ENCODE results near the gene LAMTOR2. TPM values are rescaled to one million over a fixed set of nuclear protein-coding genes. Genes with fewer than 3 reads are reported as not detected.

LAMTOR2 gene
- total RNA-seq, 2 experiments from 2014 or later, result 63.1 to 66.2 TPM

- Mint-ChIP-seq H3K36me3 (ENCODE audit: low read depth) (no peaks in the 10 kb centered on the region), H3K27ac (peak overlapping the region; percentile 64), H3K4me1 (peaks cover 48% of the 10 kb centered on the region), H3K4me3 (peak overlapping the region; percentile 62), H3K9me3 (no peaks in the 10 kb centered on the region), H3K27me3 (peaks cover 6% of the 10 kb centered on the region)
- DNase-seq, result no peak
- POLR2A ChIA-PET, result interaction anchor here (0.6 to 6.4 kb wide), 5 partner anchors 9 to 878 kb away, joined by 3 to 73 read pairs (median 5); partner anchors contain the start of gene LMNA
- CTCF ChIA-PET, result interaction anchor here (0.8 to 4.7 kb wide), 7 partner anchors 7 to 23 kb away, joined by 4 to 34 read pairs (median 5); no protein-coding TSS in a partner anchor
Observed at GRCh38 chr1:156104861-156105832, 50.6 kb downstream of the LAMTOR2 start.

- no peak for DNase-seq
- Mint-ChIP-seq H3K4me3 (peak overlapping the region; percentile 19), H3K9me3 (no peaks in the 10 kb centered on the region), H3K4me1 (peaks cover 43% of the 10 kb centered on the region), H3K36me3 (ENCODE audit: low read depth) (no peaks in the 10 kb centered on the region), H3K27ac (peak overlapping the region; percentile 64), H3K27me3 (peaks cover 4% of the 10 kb centered on the region)
- POLR2A ChIA-PET, result interaction anchor here (2.2 to 6.4 kb wide), 5 partner anchors 7 to 22 kb away, joined by 12 to 73 read pairs (median 12); partner anchors contain the start of gene LMNA
- CTCF ChIA-PET, result interaction anchor here (0.8 to 4.7 kb wide), 7 partner anchors 9 to 21 kb away, joined by 3 to 34 read pairs (median 7); no protein-coding TSS in a partner anchor
Observed at GRCh38 chr1:156106624-156107488, 52.3 kb downstream of the LAMTOR2 start.

- ChIA-PET CTCF (interaction anchor here (0.8 to 4.7 kb wide), 4 partner anchors 11 to 20 kb away, joined by 3 to 34 read pairs (median 9); no protein-coding TSS in a partner anchor), POLR2A (interaction anchor here (2.4 to 6.4 kb wide), 3 partner anchors 6 to 18 kb away, joined by 12 to 73 read pairs (median 15); partner anchors contain the start of gene LMNA)
- Mint-ChIP-seq H3K4me3 (no peak overlapping the region), H3K27me3 (peaks cover 10% of the 10 kb centered on the region), H3K36me3 (ENCODE audit: low read depth) (no peaks in the 10 kb centered on the region), H3K4me1 (peaks cover 44% of the 10 kb centered on the region), H3K27ac (no peak overlapping the region), H3K9me3 (no peaks in the 10 kb centered on the region)
- DNase-seq, result no peak
Observed at GRCh38 chr1:156108057-156108456, 53.5 kb downstream of the LAMTOR2 start.

Other genes with a start within 250 kb of the LAMTOR2 start
- gene GON4L, start 197.6 kb upstream of the LAMTOR2 start, total RNA-seq, result 10 to 100 TPM; 76.4 to 76.6 TPM
- gene SYT11, start 195.2 kb upstream of the LAMTOR2 start, total RNA-seq, result 10 to 100 TPM; 30.7 to 31.6 TPM
- gene RIT1, start 143.4 kb upstream of the LAMTOR2 start, total RNA-seq, result 10 to 100 TPM; 25.0 to 30.9 TPM
- 10 to 100 TPM; 63.8 to 71.4 TPM for gene KHDC4, start 120.4 kb upstream of the LAMTOR2 start, total RNA-seq
- gene RXFP4, start 113.1 kb upstream of the LAMTOR2 start, total RNA-seq, result not detected
- 100 to 1,000 TPM; 159 to 164 TPM for gene ARHGEF2, start 76.2 kb upstream of the LAMTOR2 start, total RNA-seq
- 100 to 1,000 TPM; 262 to 268 TPM for gene SSR2, start 33.8 kb upstream of the LAMTOR2 start, total RNA-seq
- gene UBQLN4, start 984 bp upstream of the LAMTOR2 start, total RNA-seq, result 10 to 100 TPM; 27.0 to 31.2 TPM
- gene RAB25, start 6.4 kb downstream of the LAMTOR2 start, total RNA-seq, result under 1 TPM in 1 of 2 experiments, not detected in 1; 0.53 TPM
- under 1 TPM in 1 of 2 experiments, not detected in 1; 0.05 TPM for gene MEX3A, start 27.7 kb downstream of the LAMTOR2 start, total RNA-seq
- gene LMNA, start 59.9 kb downstream of the LAMTOR2 start, total RNA-seq, result 100 to 1,000 TPM in 1 of 2 experiments, 10 to 100 TPM in 1; 93.6 to 101 TPM
- gene SEMA4A, start 98.8 kb downstream of the LAMTOR2 start, total RNA-seq, result 10 to 100 TPM; 20.8 to 21.5 TPM
- gene SLC25A44, start 139.3 kb downstream of the LAMTOR2 start, total RNA-seq, result 10 to 100 TPM; 27.7 to 36.3 TPM
- 10 to 100 TPM; 65.5 to 67.7 TPM for gene PMF1, start 158.2 kb downstream of the LAMTOR2 start, total RNA-seq
- gene BGLAP, start 187.4 kb downstream of the LAMTOR2 start, total RNA-seq, result 1 to 10 TPM; 1.5 to 2.7 TPM
- 1 to 10 TPM; 5.6 to 6.3 TPM for gene PAQR6, start 193.3 kb downstream of the LAMTOR2 start, total RNA-seq
- gene SMG5, start 228.0 kb downstream of the LAMTOR2 start, total RNA-seq, result 10 to 100 TPM; 58.5 to 60.4 TPM
- 1 to 10 TPM; 8.9 to 9.1 TPM for gene TMEM79, start 229.5 kb downstream of the LAMTOR2 start, total RNA-seq
- gene GLMP, start 240.9 kb downstream of the LAMTOR2 start, total RNA-seq, result 10 to 100 TPM; 36.8 to 39.4 TPM
- gene VHLL, start 244.5 kb downstream of the LAMTOR2 start, total RNA-seq, result not detected